Measurements from ENCODE around the gene RPH3AL. TPM values are rescaled to one million over a fixed set of nuclear protein-coding genes. Genes with fewer than 3 reads are reported as not detected.

The RPH3AL gene
- total RNA-seq, 2 donors from 2014 or later: 2.6 to 6.8 TPM

DNA sequence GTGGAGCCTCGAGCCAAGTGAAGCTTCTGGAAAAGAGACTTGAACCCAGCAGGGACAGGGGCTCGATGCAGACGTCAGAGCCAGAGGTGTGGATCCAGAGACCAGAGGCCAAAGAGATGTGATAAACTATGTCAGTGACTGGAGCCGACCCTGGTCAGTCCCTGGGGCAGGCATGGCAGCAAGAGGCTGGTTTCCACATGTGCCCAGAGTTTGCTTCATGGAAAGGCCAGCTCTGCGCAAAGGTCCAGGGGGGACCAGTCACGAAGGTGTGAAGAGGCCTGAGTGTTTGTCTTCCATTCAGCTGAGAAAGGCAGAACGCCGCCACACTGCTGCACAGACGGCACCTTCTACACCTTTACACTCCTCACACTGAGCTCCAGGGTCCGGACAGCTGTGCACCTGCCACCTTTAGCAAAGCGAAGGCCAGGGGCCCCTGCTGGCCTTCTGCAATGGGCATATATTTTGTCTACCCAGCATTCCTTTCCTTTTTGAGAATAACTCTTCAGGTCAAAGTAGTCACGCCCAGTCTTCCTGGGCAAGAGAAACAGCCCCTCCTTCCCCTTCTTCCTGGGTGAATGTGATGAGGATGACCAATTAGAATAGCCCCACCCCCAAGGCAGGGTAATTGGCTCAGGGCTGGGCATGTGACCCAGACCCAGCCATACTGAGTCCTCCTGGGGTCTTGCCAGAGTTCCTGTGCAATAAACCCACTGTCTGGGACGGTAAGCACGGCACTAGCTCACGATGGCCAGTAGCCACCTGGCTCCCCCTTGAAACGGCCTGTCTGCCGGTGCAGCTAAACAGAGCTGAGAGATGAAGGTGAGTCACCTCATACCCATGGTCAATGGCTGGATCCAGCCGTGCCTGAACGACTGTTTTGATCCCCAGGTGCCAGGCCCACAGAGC lies 2.3 kb upstream of the RPH3AL start:
- Mint-ChIP-seq H3K27me3 (peaks cover 0 to 3% of the 10 kb centered on the region in 2 donors), H3K36me3 (no peaks in the 10 kb centered on the region), H3K4me1 (ENCODE audit: low read depth in 2 of 2) (peaks cover 13 to 14% of the 10 kb centered on the region in 2 donors), H3K9me3 (no peaks in the 10 kb centered on the region), H3K4me3 (no peak overlapping the region), H3K27ac (no peak overlapping the region)
- DNase-seq (ENCODE audit: low spot score) (no peak), ATAC-seq (no peak)

DNA sequence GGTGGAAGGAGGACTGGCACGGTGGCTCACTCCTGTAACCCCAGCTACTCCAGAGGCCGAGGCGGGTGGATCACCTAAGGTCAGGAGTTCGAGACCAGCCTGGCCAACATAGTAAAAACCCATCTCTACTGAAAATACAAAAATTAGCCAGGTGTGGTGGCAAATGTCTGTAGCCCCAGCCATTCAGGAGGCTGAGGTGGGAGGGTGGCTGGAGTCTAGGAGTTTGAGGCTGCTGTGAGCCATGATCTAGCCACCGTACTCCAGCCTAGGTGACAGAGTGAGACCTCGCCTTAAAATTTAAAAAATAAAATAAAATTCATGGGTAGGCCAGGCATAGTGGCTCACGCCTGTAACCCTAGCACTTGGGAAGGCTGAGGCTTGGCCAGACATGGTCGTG lies 1.2 kb upstream of the RPH3AL start:
- Mint-ChIP-seq H3K9me3 (no peaks in the 10 kb centered on the region), H3K27ac (no peak overlapping the region), H3K36me3 (no peaks in the 10 kb centered on the region), H3K27me3 (peaks cover 0 to 3% of the 10 kb centered on the region in 2 donors), H3K4me3 (no peak overlapping the region), H3K4me1 (ENCODE audit: low read depth in 2 of 2) (peaks cover 13 to 16% of the 10 kb centered on the region in 2 donors)
- ATAC-seq (no peak), DNase-seq (ENCODE audit: low spot score) (no peak)

- Mint-ChIP-seq H3K4me1 (ENCODE audit: low read depth in 2 of 2) (peaks cover 13 to 16% of the 10 kb centered on the region in 2 donors), H3K9me3 (no peaks in the 10 kb centered on the region), H3K36me3 (no peaks in the 10 kb centered on the region), H3K4me3 (no peak overlapping the region), H3K27ac (no peak overlapping the region), H3K27me3 (peaks cover 0 to 3% of the 10 kb centered on the region in 2 donors)
- ATAC-seq (peak in 1 of 2 donors; percentile 69), DNase-seq (ENCODE audit: low spot score) (no peak)
These were observed 718 bp upstream of the RPH3AL start for GRCh38 chr17:353213-353837.

DNA sequence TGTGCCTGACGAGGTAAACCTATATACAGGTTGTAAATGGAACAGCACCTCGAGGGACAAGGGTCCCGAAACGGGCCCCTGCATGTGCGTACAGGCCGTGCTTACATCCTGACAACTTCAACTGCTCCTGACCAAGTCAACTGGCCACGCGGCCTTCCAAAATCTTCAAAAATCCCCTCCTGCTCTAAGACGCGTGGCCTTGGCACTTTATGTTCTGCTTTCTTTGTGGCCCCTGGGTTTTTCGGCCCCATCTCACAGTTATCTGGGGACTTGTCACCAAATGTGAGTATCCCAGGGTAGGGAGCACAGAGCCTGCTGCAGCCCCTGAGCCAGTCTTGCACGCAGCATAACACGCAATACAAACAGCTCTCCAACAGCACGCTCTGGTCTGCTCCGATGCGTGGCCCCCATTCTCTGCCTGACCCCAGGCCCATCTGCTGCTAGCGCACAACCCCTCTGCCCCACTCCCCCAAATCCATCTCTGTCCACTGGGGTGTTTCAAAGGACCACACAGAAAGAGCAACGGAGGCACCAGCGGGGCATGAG lies 659 bp downstream of the RPH3AL start:
- ATAC-seq: no peak
- H3K4me3 Mint-ChIP-seq: no peak overlapping the region
- peaks cover 13 to 16% of the 10 kb centered on the region in 2 donors for H3K4me1 Mint-ChIP-seq (ENCODE audit: low read depth in 2 of 2)
- H3K27ac Mint-ChIP-seq: no peak overlapping the region
- H3K27me3 Mint-ChIP-seq: peaks cover 0 to 3% of the 10 kb centered on the region in 2 donors
- H3K9me3 Mint-ChIP-seq: no peaks in the 10 kb centered on the region
- no peaks in the 10 kb centered on the region for H3K36me3 Mint-ChIP-seq
- DNase-seq (ENCODE audit: low spot score): no peak

GRCh38 chr17:351449-351738 lies 1.2 kb downstream of the RPH3AL start:
- Mint-ChIP-seq H3K27me3 (peaks cover 0 to 3% of the 10 kb centered on the region in 2 donors), H3K9me3 (no peaks in the 10 kb centered on the region), H3K4me1 (ENCODE audit: low read depth in 2 of 2) (peaks cover 13 to 14% of the 10 kb centered on the region in 2 donors), H3K4me3 (no peak overlapping the region), H3K27ac (no peak overlapping the region), H3K36me3 (no peaks in the 10 kb centered on the region)
- DNase-seq (ENCODE audit: low spot score): no peak
- ATAC-seq: no peak

DNA sequence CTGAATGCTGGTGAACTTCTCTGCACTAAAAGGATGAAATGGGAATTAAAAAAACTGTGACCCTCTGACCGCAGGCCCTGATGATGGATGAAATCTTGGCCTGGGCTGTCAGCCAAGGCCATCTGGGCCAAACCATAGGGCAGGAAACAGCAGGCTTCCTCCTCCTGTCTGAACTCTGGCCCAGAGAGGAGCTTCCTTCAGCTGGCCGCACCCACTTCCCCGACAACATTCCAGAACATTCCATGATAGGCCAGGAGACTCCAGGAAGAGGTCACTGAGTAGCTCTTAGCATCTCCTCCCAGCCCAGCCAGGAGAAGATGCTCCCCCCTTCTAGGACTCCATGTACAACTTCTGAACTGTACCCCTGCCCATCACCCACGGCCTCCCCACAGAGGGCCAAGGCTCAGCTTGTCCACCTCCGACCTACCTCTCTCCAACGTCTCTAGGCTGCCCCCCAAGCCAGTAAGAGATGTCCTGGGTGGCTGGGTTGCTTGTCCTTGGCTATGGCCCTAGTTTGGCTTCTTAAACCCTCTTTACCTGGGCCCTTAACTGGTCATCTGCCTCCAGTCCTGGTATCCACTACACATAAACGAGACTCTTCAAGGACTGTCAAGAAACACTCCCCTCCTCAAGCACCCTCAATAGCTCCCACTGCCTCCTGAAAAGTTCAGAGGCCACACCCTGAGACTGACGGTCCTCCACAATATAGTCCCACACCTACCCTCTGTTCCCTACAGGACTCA lies 1.7 kb downstream of the RPH3AL start:
- Mint-ChIP-seq H3K4me3 (no peak overlapping the region), H3K36me3 (no peaks in the 10 kb centered on the region), H3K4me1 (ENCODE audit: low read depth in 2 of 2) (peaks cover 13% of the 10 kb centered on the region in 2 donors), H3K27me3 (peaks cover 0 to 3% of the 10 kb centered on the region in 2 donors), H3K9me3 (no peaks in the 10 kb centered on the region), H3K27ac (no peak overlapping the region)
- no peak for ATAC-seq
- DNase-seq (ENCODE audit: low spot score): no peak

- no peak overlapping the region for H3K4me3 Mint-ChIP-seq
- peaks cover 0 to 3% of the 10 kb centered on the region in 2 donors for H3K27me3 Mint-ChIP-seq
- H3K4me1 Mint-ChIP-seq (ENCODE audit: low read depth in 2 of 2): peaks cover 13% of the 10 kb centered on the region in 2 donors
- H3K36me3 Mint-ChIP-seq: peaks cover under 1% of the 10 kb centered on the region
- H3K9me3 Mint-ChIP-seq: no peaks in the 10 kb centered on the region
- no peak overlapping the region for H3K27ac Mint-ChIP-seq
- DNase-seq (ENCODE audit: low spot score) (no peak), ATAC-seq (peak in 1 of 2 donors; percentile 53)
These were observed 2.9 kb downstream of the RPH3AL start for GRCh38 chr17:349666-350065.

GRCh38 chr17:348692-349425 lies 3.7 kb downstream of the RPH3AL start:
- Mint-ChIP-seq H3K27ac (no peak overlapping the region), H3K27me3 (peaks cover 0 to 3% of the 10 kb centered on the region in 2 donors), H3K9me3 (peaks cover 7% of the 10 kb centered on the region), H3K36me3 (peaks cover 7% of the 10 kb centered on the region), H3K4me1 (ENCODE audit: low read depth in 2 of 2) (peaks cover 15 to 19% of the 10 kb centered on the region in 2 donors), H3K4me3 (no peak overlapping the region)
- no peak for ATAC-seq
- DNase-seq (ENCODE audit: low spot score): no peak

- Mint-ChIP-seq H3K4me1 (ENCODE audit: low read depth in 2 of 2) (peaks cover 15 to 19% of the 10 kb centered on the region in 2 donors), H3K36me3 (peaks cover 7% of the 10 kb centered on the region), H3K27ac (no peak overlapping the region), H3K27me3 (peaks cover 0 to 3% of the 10 kb centered on the region in 2 donors), H3K4me3 (no peak overlapping the region), H3K9me3 (peaks cover 8% of the 10 kb centered on the region)
- no peak for DNase-seq (ENCODE audit: low spot score)
- no peak for ATAC-seq
These were observed 4.6 kb downstream of the RPH3AL start for GRCh38 chr17:348012-348411.

- ATAC-seq: no peak
- Mint-ChIP-seq H3K36me3 (peaks cover 7% of the 10 kb centered on the region), H3K4me1 (ENCODE audit: low read depth in 2 of 2) (peaks cover 15 to 19% of the 10 kb centered on the region in 2 donors), H3K9me3 (peaks cover 8% of the 10 kb centered on the region), H3K27ac (no peak overlapping the region), H3K4me3 (no peak overlapping the region), H3K27me3 (peaks cover 0 to 3% of the 10 kb centered on the region in 2 donors)
- no peak for DNase-seq (ENCODE audit: low spot score)
These were observed 5.2 kb downstream of the RPH3AL start for GRCh38 chr17:347309-347899.

DNA sequence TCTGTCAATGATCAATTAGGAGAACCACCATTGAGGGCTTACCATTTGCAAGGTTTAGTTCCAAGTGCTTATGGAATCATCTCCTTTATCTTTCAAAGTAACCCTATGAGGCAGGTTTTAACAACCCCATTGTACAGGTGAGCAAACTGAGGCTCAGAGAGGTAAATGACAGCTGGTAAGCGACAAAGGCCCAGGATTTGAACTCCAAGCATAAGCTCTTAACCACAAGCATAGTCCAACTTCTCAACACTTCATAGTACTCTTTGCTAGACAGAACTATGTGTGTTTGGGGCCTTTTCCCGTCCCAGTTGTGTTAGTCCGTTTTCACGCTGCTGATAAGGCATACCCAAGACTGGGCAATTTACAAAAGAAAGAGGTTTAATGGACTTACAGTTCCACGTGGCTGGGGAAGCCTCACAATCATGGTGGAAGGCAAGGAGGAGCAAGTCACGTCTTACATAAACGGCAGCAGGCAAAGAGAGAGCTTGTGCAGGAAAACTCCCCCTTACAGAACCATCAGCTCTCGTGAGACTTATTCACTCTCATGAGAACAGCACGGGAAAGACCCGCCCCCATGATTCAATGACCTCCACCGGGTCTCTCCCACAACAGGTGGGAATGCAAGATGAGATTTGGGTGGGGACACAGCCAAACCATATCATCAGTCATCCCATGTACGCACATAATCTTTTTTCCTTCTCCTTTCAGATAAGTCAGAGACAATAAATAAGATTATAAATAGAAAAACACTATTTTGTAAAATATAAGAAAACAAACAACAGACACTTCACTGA lies 6.4 kb downstream of the RPH3AL start:
- H3K36me3 Mint-ChIP-seq: peaks cover 7% of the 10 kb centered on the region
- H3K27ac Mint-ChIP-seq: no peak overlapping the region
- no peak for ATAC-seq
- H3K4me1 Mint-ChIP-seq (ENCODE audit: low read depth in 2 of 2): peaks cover 9 to 11% of the 10 kb centered on the region in 2 donors
- peaks cover 8% of the 10 kb centered on the region for H3K9me3 Mint-ChIP-seq
- no peak overlapping the region for H3K4me3 Mint-ChIP-seq
- H3K27me3 Mint-ChIP-seq: no peaks in the 10 kb centered on the region
- DNase-seq (ENCODE audit: low spot score): no peak

DNA sequence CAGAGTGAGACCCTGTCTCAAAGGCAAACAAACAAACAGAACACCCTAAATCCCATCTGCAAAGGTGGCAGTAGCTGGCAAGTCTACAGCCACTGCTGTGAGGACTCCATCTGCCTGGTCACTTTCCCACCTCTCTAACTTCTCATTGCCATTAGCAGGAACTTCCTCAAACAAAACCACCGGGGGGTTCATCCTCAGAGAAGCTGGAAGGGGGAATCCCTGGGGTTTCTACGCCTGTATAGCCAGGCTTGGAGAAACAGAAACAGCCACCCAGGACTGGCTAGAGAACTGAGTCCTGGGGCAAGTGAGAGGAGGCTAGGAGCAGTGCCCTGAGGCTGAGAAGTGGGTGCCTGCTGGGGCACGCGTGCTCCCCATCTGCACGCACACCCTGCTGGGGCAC lies 7.3 kb downstream of the RPH3AL start:
- H3K9me3 Mint-ChIP-seq: peaks cover 8% of the 10 kb centered on the region
- no peak overlapping the region for H3K4me3 Mint-ChIP-seq
- DNase-seq (ENCODE audit: low spot score) (no peak), ATAC-seq (no peak)
- no peaks in the 10 kb centered on the region for H3K27me3 Mint-ChIP-seq
- peaks cover 7% of the 10 kb centered on the region for H3K36me3 Mint-ChIP-seq
- H3K27ac Mint-ChIP-seq: no peak overlapping the region
- peaks cover 5 to 6% of the 10 kb centered on the region in 2 donors for H3K4me1 Mint-ChIP-seq (ENCODE audit: low read depth in 2 of 2)

Measured in natural killer cell treated with Interleukin-12 subunit alpha and Interleukin-12 subunit beta and Interleukin-15 and Interleukin-18, amount 100 ng/mL, for 72 hours (primary cell).